Fibroblast of lung (primary cell): ENCODE results near the gene PPP4R1. TPM values are rescaled to one million over a fixed set of nuclear protein-coding genes. Genes with fewer than 3 reads are reported as not detected.

Experiments used
- DNase-seq, 2 donors: peaks; one replicate each; pipeline versions ENCODE4 v3.0.0 to v3.0.0-alpha.2; 2010; ENCODE audit warnings: low read depth in 2 of 2
- H2AFZ ChIP-seq: 2 replicates; pipeline ENCODE4 v1.5.1; 2012; ENCODE audit warnings: low read length, control low read depth, inconsistent platforms
- H3K27ac ChIP-seq: 2 replicates; pipeline ENCODE4 v1.5.1; 2011; ENCODE audit warnings: low read length, control low read depth; ENCODE audit not compliant: insufficient read depth
- H3K27me3 ChIP-seq: 2 replicates; pipeline ENCODE4 v1.5.1; 2011; ENCODE audit warnings: mild to moderate bottlenecking, low read length; ENCODE audit not compliant: control insufficient read depth, insufficient read depth
- H3K36me3 ChIP-seq: 2 replicates; pipeline ENCODE4 v1.5.1; 2011; ENCODE audit warnings: low read length; ENCODE audit not compliant: control insufficient read depth, insufficient read depth
- H3K4me1 ChIP-seq: 2 replicates; pipeline ENCODE4 v1.5.1; 2011; ENCODE audit warnings: low read length; ENCODE audit not compliant: control insufficient read depth, insufficient read depth; ENCODE audit errors: extremely low read depth
- H3K4me2 ChIP-seq: 2 replicates; pipeline ENCODE4 v1.5.1; 2011; ENCODE audit warnings: low read length, control low read depth; ENCODE audit not compliant: insufficient read depth; ENCODE audit errors: extremely low read depth
- H3K4me3 ChIP-seq, 4 experiments: fragments of 200-600 bp in 1 of 4; sonication (generic) in 1 of 4; replicated peaks in 1 of 4; 2 replicates each; pipeline ENCODE4 v1.5.1; 2011 to 2016; ENCODE audit warnings: low read length in 4 of 4, low read depth in 3 of 4, mild to moderate bottlenecking in 3 of 4, control low read depth in 2 of 4, inconsistent platforms in 1 of 4, mixed read lengths in 1 of 4; ENCODE audit not compliant: insufficient read depth in 1 of 4; ENCODE audit errors: control extremely low read depth in 1 of 4
- H3K79me2 ChIP-seq: 2 replicates; pipeline ENCODE4 v1.5.1; 2012; ENCODE audit warnings: mild to moderate bottlenecking, low read length, inconsistent platforms; ENCODE audit not compliant: control insufficient read depth, insufficient read depth
- H3K9ac ChIP-seq: 2 replicates; pipeline ENCODE4 v1.5.1; 2011; ENCODE audit warnings: mild to moderate bottlenecking, low read length, control low read depth; ENCODE audit not compliant: insufficient read depth
- H3K9me3 ChIP-seq: 2 replicates; pipeline ENCODE4 v1.5.1; 2012; ENCODE audit warnings: low read depth, low read length; ENCODE audit not compliant: control insufficient read depth, insufficient read depth
- H4K20me1 ChIP-seq: 2 replicates; pipeline ENCODE4 v1.5.1; 2011; ENCODE audit warnings: low read length; ENCODE audit not compliant: control insufficient read depth, insufficient read depth; ENCODE audit errors: extremely low read depth
- CTCF ChIP-seq, 2 donors: IDR thresholded peaks in 1 of 2; conservative IDR thresholded peaks in 1 of 2; 1 replicate in 1 of 2; 2 replicates in 1 of 2; pipeline ENCODE4 v1.5.1; 2011 to 2012; ENCODE audit warnings: low read length in 2 of 2, control low read depth in 1 of 2, inconsistent platforms in 1 of 2, low read depth in 1 of 2, mild to moderate bottlenecking in 1 of 2
- EZH2 ChIP-seq: IDR thresholded peaks from 2 replicates; pipeline ENCODE4 v1.5.1; 2012; ENCODE audit warnings: low read length, control low read depth, mild to moderate bottlenecking; ENCODE audit errors: missing control alignments
- polyA plus RNA-seq, 2 donors: library from polyadenylated mRNA; depleted of rRNA in 1 of 2; stranded (reverse) in 1 of 2; unstranded in 1 of 2; fragments of >200 nt; gene quantifications; 2 replicates each; pipeline ENCODE4 v1.2.1, GENCODE V29; 2011 to 2012; ENCODE audit warnings: missing spikeins in 1 of 2
- total RNA-seq: library from RNA; depleted of rRNA; stranded (reverse); fragments of >200 nt; gene quantifications from 2 replicates; pipeline ENCODE4 v1.2.1, GENCODE V29; 2014

PPP4R1 gene
- total and polyA plus RNA-seq, 2 donors (not counting 1 experiment from before 2014, with no cell fraction given) = 83.5 to 108 TPM

GRCh38 chr18:9638886-9639285 is 24.5 kb upstream of the PPP4R1 start:
- no peak overlapping the region for H3K4me2 ChIP-seq
- no peaks in the 10 kb centered on the region for H4K20me1 ChIP-seq
- no peak for DNase-seq
- no peaks in the 10 kb centered on the region for H3K79me2 ChIP-seq
- TF ChIP-seq EZH2 = no peak
- no peak for TF ChIP-seq CTCF (conservative IDR thresholded peaks at IDR 0.05 in 1 of 2, IDR thresholded peaks at IDR 0.05 in 1 of 2; ENCODE audit: low read depth in 1 of 2, low read length in 2 of 2)
- H3K27me3 ChIP-seq = no peaks in the 10 kb centered on the region
- H3K4me3 ChIP-seq = no peak overlapping the region
- no peak overlapping the region for H3K27ac ChIP-seq
- H2AFZ ChIP-seq = no peak overlapping the region
- no peaks in the 10 kb centered on the region for H3K9me3 ChIP-seq
- no peaks in the 10 kb centered on the region for H3K36me3 ChIP-seq
- H3K4me1 ChIP-seq = peaks cover 5% of the 10 kb centered on the region
- H3K9ac ChIP-seq = no peak overlapping the region

GRCh38 chr18:9637036-9637767 is 22.8 kb upstream of the PPP4R1 start:
- peaks cover 5% of the 10 kb centered on the region for H3K4me1 ChIP-seq
- no peak overlapping the region for H3K4me3 ChIP-seq
- H3K27ac ChIP-seq = no peak overlapping the region
- no peaks in the 10 kb centered on the region for H3K79me2 ChIP-seq
- peak; percentile 48 to 79 for DNase-seq
- no peak for TF ChIP-seq CTCF (conservative IDR thresholded peaks at IDR 0.05 in 1 of 2, IDR thresholded peaks at IDR 0.05 in 1 of 2; ENCODE audit: low read depth in 1 of 2, low read length in 2 of 2)
- TF ChIP-seq EZH2 = no peak
- no peak overlapping the region for H3K4me2 ChIP-seq
- H2AFZ ChIP-seq = no peak overlapping the region
- no peaks in the 10 kb centered on the region for H3K9me3 ChIP-seq
- no peaks in the 10 kb centered on the region for H3K27me3 ChIP-seq
- H3K9ac ChIP-seq = no peak overlapping the region
- no peaks in the 10 kb centered on the region for H3K36me3 ChIP-seq
- no peaks in the 10 kb centered on the region for H4K20me1 ChIP-seq

- Histone ChIP-seq H2AFZ (no peak overlapping the region), H3K4me2 (no peak overlapping the region), H3K27ac (no peak overlapping the region), H3K4me3 (no peak overlapping the region), H3K36me3 (no peaks in the 10 kb centered on the region), H3K4me1 (peaks cover 10% of the 10 kb centered on the region), H4K20me1 (no peaks in the 10 kb centered on the region), H3K79me2 (no peaks in the 10 kb centered on the region), H3K27me3 (no peaks in the 10 kb centered on the region), H3K9me3 (no peaks in the 10 kb centered on the region), H3K9ac (no peak overlapping the region)
- TF ChIP-seq EZH2 (no peak), CTCF (conservative IDR thresholded peaks at IDR 0.05 in 1 of 2, IDR thresholded peaks at IDR 0.05 in 1 of 2; ENCODE audit: low read depth in 1 of 2, low read length in 2 of 2) (no peak)
- DNase-seq = no peak
These were observed 20.5 kb upstream of the PPP4R1 start for GRCh38 chr18:9634856-9635255.
